OCI-LY1 (cell line): ENCODE measurements around the gene INS.

Experiments
- H2AFZ ChIP-seq: fragments of 200-600 bp; sonication (generic), shearing (Covaris generic); 2 replicates; pipeline ENCODE4 v1.6.0; 2014; ENCODE audit warnings: antibody characterized with exemption, mild to moderate bottlenecking, low read length
- H3F3A ChIP-seq: fragments of 200-600 bp; sonication (generic), shearing (Covaris generic); 2 replicates; pipeline ENCODE4 v1.6.0; 2014; ENCODE audit warnings: mild to moderate bottlenecking, antibody characterized with exemption, low read length, moderate library complexity; ENCODE audit not compliant: insufficient read depth
- H3K27ac ChIP-seq: fragments of 200-600 bp; sonication (generic); 2 replicates; pipeline ENCODE4 v1.5.1; 2014; ENCODE audit warnings: low read length, mixed run types, mild to moderate bottlenecking, low read depth; ENCODE audit not compliant: poor library complexity, severe bottlenecking
- H3K27me3 ChIP-seq: fragments of 200-600 bp; sonication (generic); 2 replicates; pipeline ENCODE4 v1.6.0; 2014; ENCODE audit warnings: antibody characterized with exemption, mild to moderate bottlenecking, low read length, moderate library complexity; ENCODE audit not compliant: insufficient read depth
- H3K36me3 ChIP-seq: fragments of 200-600 bp; sonication (generic); 2 replicates; pipeline ENCODE4 v1.6.1; 2014; ENCODE audit warnings: mild to moderate bottlenecking, antibody characterized with exemption, low read length, moderate library complexity, mixed read lengths; ENCODE audit not compliant: insufficient read depth
- H3K4me1 ChIP-seq: fragments of 200-600 bp; sonication (generic); 2 replicates; pipeline ENCODE4 v1.5.1; 2014; ENCODE audit warnings: mild to moderate bottlenecking, low read length, moderate library complexity; ENCODE audit not compliant: insufficient read depth, severe bottlenecking
- H3K4me2 ChIP-seq: fragments of 200-600 bp; sonication (generic), shearing (Covaris generic); 2 replicates; pipeline ENCODE4 v1.6.1; 2014; ENCODE audit warnings: low read length
- H3K4me3 ChIP-seq: fragments of 200-600 bp; sonication (generic); 2 replicates; pipeline ENCODE4 v1.5.1; 2014; ENCODE audit warnings: low read length, low read depth, mild to moderate bottlenecking, mixed read lengths; ENCODE audit not compliant: poor library complexity, severe bottlenecking
- H3K79me2 ChIP-seq: fragments of 200-600 bp; shearing (Covaris generic); 2 replicates; pipeline ENCODE4 v1.6.1; 2016; ENCODE audit warnings: mixed run types, low read length, mixed read lengths; ENCODE audit not compliant: insufficient read depth
- H3K9ac ChIP-seq: fragments of 200-600 bp; sonication (generic), shearing (Covaris generic); 2 replicates; pipeline ENCODE4 v1.6.1; 2014; ENCODE audit warnings: mild to moderate bottlenecking, low read length, mixed read lengths
- H3K9me2 ChIP-seq: fragments of 200-600 bp; sonication (generic), shearing (Covaris generic); 2 replicates; pipeline ENCODE4 v1.6.1; 2014; ENCODE audit warnings: low read depth, mild to moderate bottlenecking, low read length, mixed read lengths
- H3K9me3 ChIP-seq: fragments of 200-600 bp; shearing (Covaris generic); 2 replicates; pipeline ENCODE4 v1.6.1; 2014; ENCODE audit warnings: low read length, mixed read lengths
- H4K20me1 ChIP-seq: fragments of 200-600 bp; sonication (generic), shearing (Covaris generic); 2 replicates; pipeline ENCODE4 v1.6.0; 2016; ENCODE audit warnings: mild to moderate bottlenecking, low read length; ENCODE audit not compliant: insufficient read depth
- EZH2 ChIP-seq: fragments of 200-600 bp; sonication (generic), shearing (Covaris generic); IDR thresholded peaks from 2 replicates; pipeline ENCODE4 v1.8.0; 2017; ENCODE audit warnings: borderline replicate concordance, mixed run types, mild to moderate bottlenecking, antibody characterized with exemption, low read length, moderate library complexity, mixed read lengths
- TF ChIP-seq, protein P1 (sequence below): fragments of 200-600 bp; sonication (generic), shearing (Covaris generic); IDR thresholded peaks from 2 replicates; pipeline ENCODE4 v1.5.1; 2017; ENCODE audit warnings: mild to moderate bottlenecking, antibody characterized with exemption, low read length, moderate library complexity, mixed read lengths

The INS gene

GRCh38 chr11:2134022-2135010, 26.7 kb downstream of the INS start:
- Histone ChIP-seq H3K79me2 (no peaks in the 10 kb centered on the region), H3K27me3 (no peaks in the 10 kb centered on the region), H3K4me2 (no peak overlapping the region), H3K4me3 (no peak overlapping the region), H3K9ac (no peak overlapping the region), H3F3A (no peaks in the 10 kb centered on the region), H3K9me3 (no peaks in the 10 kb centered on the region), H3K27ac (no peak overlapping the region), H3K36me3 (no peaks in the 10 kb centered on the region), H3K4me1 (no peaks in the 10 kb centered on the region), H3K9me2 (no peaks in the 10 kb centered on the region), H4K20me1 (no peaks in the 10 kb centered on the region), H2AFZ (no peak overlapping the region)
- no peak for TF ChIP-seq EZH2
- TF ChIP-seq, protein P1, sequence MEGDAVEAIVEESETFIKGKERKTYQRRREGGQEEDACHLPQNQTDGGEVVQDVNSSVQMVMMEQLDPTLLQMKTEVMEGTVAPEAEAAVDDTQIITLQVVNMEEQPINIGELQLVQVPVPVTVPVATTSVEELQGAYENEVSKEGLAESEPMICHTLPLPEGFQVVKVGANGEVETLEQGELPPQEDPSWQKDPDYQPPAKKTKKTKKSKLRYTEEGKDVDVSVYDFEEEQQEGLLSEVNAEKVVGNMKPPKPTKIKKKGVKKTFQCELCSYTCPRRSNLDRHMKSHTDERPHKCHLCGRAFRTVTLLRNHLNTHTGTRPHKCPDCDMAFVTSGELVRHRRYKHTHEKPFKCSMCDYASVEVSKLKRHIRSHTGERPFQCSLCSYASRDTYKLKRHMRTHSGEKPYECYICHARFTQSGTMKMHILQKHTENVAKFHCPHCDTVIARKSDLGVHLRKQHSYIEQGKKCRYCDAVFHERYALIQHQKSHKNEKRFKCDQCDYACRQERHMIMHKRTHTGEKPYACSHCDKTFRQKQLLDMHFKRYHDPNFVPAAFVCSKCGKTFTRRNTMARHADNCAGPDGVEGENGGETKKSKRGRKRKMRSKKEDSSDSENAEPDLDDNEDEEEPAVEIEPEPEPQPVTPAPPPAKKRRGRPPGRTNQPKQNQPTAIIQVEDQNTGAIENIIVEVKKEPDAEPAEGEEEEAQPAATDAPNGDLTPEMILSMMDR, result no peak

- H3K4me1 ChIP-seq, result no peaks in the 10 kb centered on the region
- H4K20me1 ChIP-seq, result no peaks in the 10 kb centered on the region
- no peaks in the 10 kb centered on the region for H3F3A ChIP-seq
- H3K4me3 ChIP-seq, result no peak overlapping the region
- H3K36me3 ChIP-seq, result no peaks in the 10 kb centered on the region
- H3K9me3 ChIP-seq, result no peaks in the 10 kb centered on the region
- H3K79me2 ChIP-seq, result no peaks in the 10 kb centered on the region
- TF ChIP-seq EZH2, result no peak
- TF ChIP-seq, protein P1, result no peak
- H3K9ac ChIP-seq, result no peak overlapping the region
- H2AFZ ChIP-seq, result no peak overlapping the region
- no peak overlapping the region for H3K4me2 ChIP-seq
- no peak overlapping the region for H3K27ac ChIP-seq
- no peaks in the 10 kb centered on the region for H3K9me2 ChIP-seq
- H3K27me3 ChIP-seq, result no peaks in the 10 kb centered on the region
Observed at GRCh38 chr11:2133241-2134021, 27.6 kb downstream of the INS start.

DNA sequence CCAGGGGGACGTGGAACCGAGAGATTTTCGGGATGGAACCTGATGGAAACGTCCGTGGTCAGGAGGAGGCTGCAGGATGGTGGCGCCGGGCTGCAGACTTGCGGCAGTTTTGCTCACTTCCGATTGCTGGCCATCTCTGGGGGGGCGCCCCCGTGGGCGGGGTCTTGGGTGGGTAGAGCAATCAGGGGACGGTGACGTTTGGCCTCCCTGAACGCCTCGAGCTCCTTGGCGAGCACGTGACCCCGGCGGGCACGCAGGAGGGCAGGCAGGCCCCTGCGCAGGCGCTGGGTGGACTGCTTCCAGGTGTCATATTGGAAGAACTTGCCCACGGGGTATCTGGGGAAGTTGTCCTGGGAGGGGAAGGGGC, 28.2 kb downstream of the INS start:
- Histone ChIP-seq H2AFZ (no peak overlapping the region), H3F3A (no peaks in the 10 kb centered on the region), H3K9me3 (no peaks in the 10 kb centered on the region), H3K9me2 (no peaks in the 10 kb centered on the region), H3K79me2 (no peaks in the 10 kb centered on the region), H3K27ac (no peak overlapping the region), H4K20me1 (no peaks in the 10 kb centered on the region), H3K4me2 (no peak overlapping the region), H3K4me3 (no peak overlapping the region), H3K4me1 (no peaks in the 10 kb centered on the region), H3K9ac (no peak overlapping the region), H3K36me3 (no peaks in the 10 kb centered on the region), H3K27me3 (no peaks in the 10 kb centered on the region)
- TF ChIP-seq, protein P1, result no peak
- TF ChIP-seq EZH2, result no peak
